IMR-90 (cell line): ENCODE data around the gene LATS2. TPM values are rescaled to one million over a fixed set of nuclear protein-coding genes. Genes with fewer than 3 reads are reported as not detected.

ENCODE experiments used
- ATAC-seq: fragments of 200-7000 bp; cut with Tn5 transposase; 2 replicates; pipeline ENCODE4 v1.9.1; 2020; ENCODE audit warnings: low read depth, mild to moderate bottlenecking, moderate library complexity
- BruUV-seq: library from RNA; stranded (reverse); fragments of 400-500 nt; replicated peaks from 2 replicates; lab custom pipeline; 2021; lab: Mats Ljungman, UMichigan
- CTCF ChIA-PET: fragments of 300-600 bp; formaldehyde crosslinking; extraction: SDS; loops from one replicate; lab custom pipeline; 2021; ENCODE audit warnings: antibody characterized with exemption; lab: Yijun Ruan, JAX
- POLR2A ChIA-PET: fragments of 300-600 bp; sonication (Branson Sonifier 250); formaldehyde crosslinking; loops from one replicate; lab custom pipeline; 2022; ENCODE audit warnings: antibody characterized with exemption; ENCODE audit not compliant: unreplicated experiment; lab: Charles Lee
- DNase-seq: peaks from one replicate; pipeline ENCODE4 v3.0.0; 2013
- H2AFZ ChIP-seq: replicated peaks from 2 replicates; pipeline ENCODE3; 2013; ENCODE audit warnings: low read length, mild to moderate bottlenecking; ENCODE audit not compliant: poor library complexity
- H2AK5ac ChIP-seq: 2 replicates; pipeline ENCODE4 v1.6.1; 2013; ENCODE audit warnings: low read depth, low read length, inconsistent platforms
- H2AK9ac ChIP-seq: replicated peaks from 2 replicates; pipeline ENCODE3; 2013; ENCODE audit warnings: mild to moderate bottlenecking, low read depth, low read length, moderate library complexity; ENCODE audit not compliant: poor library complexity
- H2BK120ac ChIP-seq: 2 replicates; pipeline ENCODE4 v1.6.1; 2013; ENCODE audit warnings: low read depth, low read length, inconsistent platforms
- H2BK15ac ChIP-seq: 3 replicates; pipeline ENCODE4 v1.6.1; 2013; ENCODE audit warnings: low read depth, low read length, inconsistent platforms
- H2BK20ac ChIP-seq: 2 replicates; pipeline ENCODE4 v1.6.1; 2013; ENCODE audit warnings: low read depth, mild to moderate bottlenecking, inconsistent platforms, low read length, moderate library complexity
- H2BK5ac ChIP-seq: 2 replicates; pipeline ENCODE4 v1.6.1; 2013; ENCODE audit warnings: mild to moderate bottlenecking, low read depth, low read length, inconsistent platforms; ENCODE audit not compliant: poor library complexity, severe bottlenecking
- H3K14ac ChIP-seq: replicated peaks from 2 replicates; pipeline ENCODE4 v1.6.1; 2013; ENCODE audit warnings: low read depth, low read length, inconsistent platforms
- H3K18ac ChIP-seq: 2 replicates; pipeline ENCODE4 v1.6.1; 2013; ENCODE audit warnings: low read depth, low read length, control low read depth
- H3K23ac ChIP-seq: 2 replicates; pipeline ENCODE4 v1.6.1; 2013; ENCODE audit warnings: low read depth, low read length, inconsistent platforms
- H3K27ac ChIP-seq: 2 replicates; pipeline ENCODE4 v1.5.1; 2013; ENCODE audit warnings: mild to moderate bottlenecking, control low read depth, low read length; ENCODE audit not compliant: insufficient read depth
- H3K27me3 ChIP-seq: 2 replicates; pipeline ENCODE4 v1.6.1; 2013; ENCODE audit warnings: low read length; ENCODE audit not compliant: control insufficient read depth, insufficient read depth
- H3K36me3 ChIP-seq: 2 replicates; pipeline ENCODE4 v1.6.1; 2013; ENCODE audit warnings: low read length, mixed read lengths; ENCODE audit not compliant: control insufficient read depth, insufficient read depth
- H3K4ac ChIP-seq: 2 replicates; pipeline ENCODE4 v1.6.1; 2013; ENCODE audit warnings: low read depth, low read length, inconsistent platforms
- H3K4me1 ChIP-seq: 2 replicates; pipeline ENCODE4 v1.6.1; 2013; ENCODE audit warnings: low read length, mixed read lengths; ENCODE audit not compliant: control insufficient read depth, insufficient read depth
- H3K4me2 ChIP-seq: 2 replicates; pipeline ENCODE4 v1.6.1; 2013; ENCODE audit warnings: low read depth, mild to moderate bottlenecking, control low read depth, low read length, moderate library complexity
- H3K4me3 ChIP-seq: 2 replicates; pipeline ENCODE4 v1.5.1; 2013; ENCODE audit warnings: low read depth, mild to moderate bottlenecking, control low read depth, low read length, moderate library complexity; ENCODE audit not compliant: insufficient read depth
- H3K56ac ChIP-seq: 2 replicates; pipeline ENCODE4 v1.6.1; 2013; ENCODE audit warnings: low read length, inconsistent platforms; ENCODE audit not compliant: insufficient read depth; ENCODE audit errors: extremely low read depth
- H3K79me1 ChIP-seq, 2 experiments: 2 replicates each; pipeline ENCODE4 v1.6.1; 2013; ENCODE audit warnings: low read length in 2 of 2, inconsistent platforms in 1 of 2, low read depth in 1 of 2
- H3K9ac ChIP-seq: 2 replicates; pipeline ENCODE4 v1.6.1; 2013; ENCODE audit warnings: low read depth, low read length, control low read depth
- H3K9me1 ChIP-seq: 2 replicates; pipeline ENCODE4 v1.6.1; 2013; ENCODE audit warnings: low read length, inconsistent platforms; ENCODE audit not compliant: insufficient read depth
- H3K9me3 ChIP-seq: 2 replicates; pipeline ENCODE4 v1.6.1; 2013; ENCODE audit warnings: low read length; ENCODE audit not compliant: control insufficient read depth, insufficient read depth
- H4K20me1 ChIP-seq: 2 replicates; pipeline ENCODE4 v1.6.1; 2013; ENCODE audit warnings: low read length, inconsistent platforms; ENCODE audit not compliant: insufficient read depth
- H4K5ac ChIP-seq: 2 replicates; pipeline ENCODE4 v1.6.1; 2013; ENCODE audit warnings: mild to moderate bottlenecking, low read depth, low read length, control low read depth
- H4K8ac ChIP-seq, 2 experiments: 2 replicates each; pipeline ENCODE4 v1.6.1; 2013; ENCODE audit warnings: low read depth in 2 of 2, low read length in 2 of 2, control low read depth in 1 of 2, inconsistent platforms in 1 of 2
- H4K91ac ChIP-seq: 2 replicates; pipeline ENCODE4 v1.6.1; 2013; ENCODE audit warnings: low read depth, low read length, inconsistent platforms; ENCODE audit not compliant: insufficient read depth
- CEBPB ChIP-seq: IDR thresholded peaks from 2 replicates; pipeline ENCODE4 v1.6.1; 2012; ENCODE audit warnings: low read depth, low read length, improper control_type of control experiment
- CHD1 ChIP-seq: IDR thresholded peaks from 2 replicates; pipeline ENCODE4 v1.6.1; 2012; ENCODE audit warnings: low read depth, low read length, improper control_type of control experiment
- CTCF ChIP-seq: conservative IDR thresholded peaks from 2 replicates; pipeline ENCODE4 v1.5.1; 2012; ENCODE audit warnings: mild to moderate bottlenecking, low read depth, low read length, improper control_type of control experiment
- FOS ChIP-seq: fragments of 150-350 bp; IDR thresholded peaks from 2 replicates; pipeline ENCODE4 v1.6.1; 2016; ENCODE audit warnings: low read depth, low read length
- MAFK ChIP-seq: IDR thresholded peaks from 2 replicates; pipeline ENCODE4 v1.6.1; 2012; ENCODE audit warnings: low read depth, low read length, improper control_type of control experiment
- MAZ ChIP-seq: IDR thresholded peaks from 2 replicates; pipeline ENCODE4 v1.6.1; 2012; ENCODE audit warnings: low read depth, mild to moderate bottlenecking, low read length, improper control_type of control experiment, moderate library complexity, borderline replicate concordance
- MXI1 ChIP-seq: IDR thresholded peaks from 2 replicates; pipeline ENCODE4 v1.6.1; 2012; ENCODE audit warnings: low read depth, mild to moderate bottlenecking, low read length, moderate library complexity, borderline replicate concordance
- NFE2L2 ChIP-seq: fragments of 150-350 bp; IDR thresholded peaks from 2 replicates; pipeline ENCODE4 v1.6.1; 2016; ENCODE audit warnings: low read depth, mild to moderate bottlenecking, low read length
- POLR2A ChIP-seq: IDR thresholded peaks from 2 replicates; pipeline ENCODE4 v1.6.1; 2012; ENCODE audit warnings: mild to moderate bottlenecking, low read depth, low read length
- RAD21 ChIP-seq: IDR thresholded peaks from 2 replicates; pipeline ENCODE4 v1.6.1; 2012; ENCODE audit warnings: low read length, improper control_type of control experiment
- RCOR1 ChIP-seq: IDR thresholded peaks from 2 replicates; pipeline ENCODE4 v1.6.1; 2012; ENCODE audit warnings: mild to moderate bottlenecking, low read length, improper control_type of control experiment; ENCODE audit not compliant: insufficient replicate concordance
- RFX5 ChIP-seq: IDR thresholded peaks from 2 replicates; pipeline ENCODE4 v1.8.0; 2012; ENCODE audit warnings: low read depth, mild to moderate bottlenecking, low read length, moderate library complexity
- SMC3 ChIP-seq: fragments of 150-350 bp; IDR thresholded peaks from 2 replicates; pipeline ENCODE4 v1.6.1; 2016; ENCODE audit warnings: low read depth, mild to moderate bottlenecking, antibody characterized with exemption, low read length, moderate library complexity
- WGBS, 2 experiments: methylation state at CpG; one replicate each; pipeline versions ENCODE4 v1.1.5 to v1.1.7; 2013; ENCODE audit warnings: missing lambda C conversion rate in 2 of 2; ENCODE audit not compliant: insufficient read length in 1 of 2; ENCODE audit errors: extremely low coverage in 2 of 2; 5-methylcytosine and 5-hydroxymethylcytosine counted together
- dilution Hi-C: fragments of 300-500 bp; cut with HindIII; formaldehyde crosslinking; loops from one replicate; pipeline ENCODE4 v1.14.3; 2018; ENCODE audit warnings: low sequenced_read_pairs; ENCODE audit not compliant: unreplicated experiment
- in situ Hi-C: fragments of 300-500 bp; cut with MboI; formaldehyde crosslinking; loops from 3 replicates; pipeline ENCODE4 v1.14.3; 2019; ENCODE audit warnings: low sequenced_read_pairs, inconsistent platforms, mixed read lengths
- intact Hi-C: fragments of 100-400 bp; cut with micrococcal nuclease; formaldehyde crosslinking; loops from 2 replicates; pipeline ENCODE4 v1.10.0; 2022
- polyA plus RNA-seq, 3 experiments: library from polyadenylated mRNA; depleted of rRNA; stranded (reverse); fragments of >200 nt; gene quantifications; 2 replicates each; pipeline ENCODE4 v1.2.3, GENCODE V29; 2012; ENCODE audit warnings: low replicate concordance in 1 of 3
- total RNA-seq: library from RNA; depleted of rRNA; stranded (reverse); fragments of >200 nt; gene quantifications from 2 replicates; pipeline ENCODE4 v1.2.3, GENCODE V29; 2012
- TF ChIP-seq, protein P1 (sequence below): fragments of 150-350 bp; IDR thresholded peaks from 2 replicates; pipeline ENCODE4 v1.6.1; 2017; ENCODE audit warnings: mild to moderate bottlenecking, antibody characterized with exemption, low read length, low read depth

LATS2 gene
- total and polyA plus RNA-seq, 2 of the 4 experiments (the other 2 are of a cell fraction): 12.7 to 22.4 TPM

- Histone ChIP-seq H3K4me3 (no peak overlapping the region), H2BK5ac (no peak overlapping the region), H2BK120ac (no peak overlapping the region), H4K20me1 (peaks cover 23% of the 10 kb centered on the region), H3K9me3 (no peaks in the 10 kb centered on the region), H3K4ac (no peak overlapping the region), H4K5ac (no peak overlapping the region), H2AFZ (no peak overlapping the region), H3K14ac (no peak overlapping the region), H3K36me3 (peaks cover 63% of the 10 kb centered on the region), H3K56ac (no peak overlapping the region), H2AK9ac (no peak overlapping the region), H4K91ac (no peak overlapping the region), H3K9ac (no peak overlapping the region), H3K27me3 (no peaks in the 10 kb centered on the region), H2AK5ac (no peak overlapping the region), H3K23ac (no peak overlapping the region), H3K79me1 (peaks cover 44 to 76% of the 10 kb centered on the region in 2 experiments), H3K18ac (no peak overlapping the region), H3K27ac (no peak overlapping the region), H4K8ac (no peak overlapping the region), H3K4me1 (no peaks in the 10 kb centered on the region), H3K4me2 (no peak overlapping the region), H2BK15ac (no peak overlapping the region), H2BK20ac (no peak overlapping the region), H3K9me1 (peaks cover 10% of the 10 kb centered on the region)
- intact Hi-C loops: no loop called here
- dilution Hi-C loops: no loop called here
- CTCF ChIA-PET: no interaction called here
- in situ Hi-C loops: no loop called here
- POLR2A ChIA-PET: no interaction called here
- no TSS peak for BruUV-seq
- no CpG with 5 or more reads among the region's 5 CpGs for WGBS, 2 experiments
- ATAC-seq (no peak), DNase-seq (no peak)
- TF ChIP-seq SMC3 (no peak), POLR2A (no peak), CTCF (no peak), CHD1 (no peak), FOS (no peak), RFX5 (no peak), CEBPB (no peak), MXI1 (no peak), MAFK (no peak), RCOR1 (no peak), MAZ (no peak), RAD21 (no peak), NFE2L2 (no peak)
- TF ChIP-seq, protein P1, sequence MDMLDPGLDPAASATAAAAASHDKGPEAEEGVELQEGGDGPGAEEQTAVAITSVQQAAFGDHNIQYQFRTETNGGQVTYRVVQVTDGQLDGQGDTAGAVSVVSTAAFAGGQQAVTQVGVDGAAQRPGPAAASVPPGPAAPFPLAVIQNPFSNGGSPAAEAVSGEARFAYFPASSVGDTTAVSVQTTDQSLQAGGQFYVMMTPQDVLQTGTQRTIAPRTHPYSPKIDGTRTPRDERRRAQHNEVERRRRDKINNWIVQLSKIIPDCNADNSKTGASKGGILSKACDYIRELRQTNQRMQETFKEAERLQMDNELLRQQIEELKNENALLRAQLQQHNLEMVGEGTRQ: no peak
Measured at GRCh38 chr13:20980430-20980829, 81.0 kb downstream of the LATS2 start.
